H1 (cell line): ENCODE data around the gene DENND4B. TPM values are rescaled to one million over a fixed set of nuclear protein-coding genes. Genes with fewer than 3 reads are reported as not detected.

Experiments
- polyA plus RNA-seq, 7 experiments: library from polyadenylated mRNA; depleted of rRNA in 3 of 7; stranded (reverse) in 5 of 7; unstranded in 2 of 7; fragments of >200 nt in 5 of 7; fragments of 200-250 nt in 2 of 7; gene quantifications; 1 replicate in 5 of 7; 2 replicates in 1 of 7; 4 replicates in 1 of 7; pipeline versions ENCODE4 v1.2.1 to v1.2.3, GENCODE V29; 2011 to 2013; ENCODE audit warnings: missing spikeins in 2 of 7, mixed read lengths in 2 of 7
- total RNA-seq: library from RNA; stranded (reverse); fragmentation: NEBNext Ultra II Directional; extraction: Animal tissue kit (Norgen Biotek cat#: 25700); gene quantifications from 2 replicates; pipeline ENCODE4 v1.2.1, GENCODE V29; 2021
- TF ChIP-seq, protein P1 (sequence below): fragments of 300-600 bp; sonication (generic); IDR thresholded peaks from 2 replicates; pipeline ENCODE4 v1.7.1; 2012; ENCODE audit warnings: low read length, moderate library complexity, mild to moderate bottlenecking, inconsistent platforms; ENCODE audit not compliant: insufficient replicate concordance

Gene DENND4B
- total and polyA plus RNA-seq, 2 of the 8 experiments (the other 6 are each of a cell fraction or from before 2014, with no cell fraction given), result 45.6 to 61.1 TPM

- TF ChIP-seq, protein P1, sequence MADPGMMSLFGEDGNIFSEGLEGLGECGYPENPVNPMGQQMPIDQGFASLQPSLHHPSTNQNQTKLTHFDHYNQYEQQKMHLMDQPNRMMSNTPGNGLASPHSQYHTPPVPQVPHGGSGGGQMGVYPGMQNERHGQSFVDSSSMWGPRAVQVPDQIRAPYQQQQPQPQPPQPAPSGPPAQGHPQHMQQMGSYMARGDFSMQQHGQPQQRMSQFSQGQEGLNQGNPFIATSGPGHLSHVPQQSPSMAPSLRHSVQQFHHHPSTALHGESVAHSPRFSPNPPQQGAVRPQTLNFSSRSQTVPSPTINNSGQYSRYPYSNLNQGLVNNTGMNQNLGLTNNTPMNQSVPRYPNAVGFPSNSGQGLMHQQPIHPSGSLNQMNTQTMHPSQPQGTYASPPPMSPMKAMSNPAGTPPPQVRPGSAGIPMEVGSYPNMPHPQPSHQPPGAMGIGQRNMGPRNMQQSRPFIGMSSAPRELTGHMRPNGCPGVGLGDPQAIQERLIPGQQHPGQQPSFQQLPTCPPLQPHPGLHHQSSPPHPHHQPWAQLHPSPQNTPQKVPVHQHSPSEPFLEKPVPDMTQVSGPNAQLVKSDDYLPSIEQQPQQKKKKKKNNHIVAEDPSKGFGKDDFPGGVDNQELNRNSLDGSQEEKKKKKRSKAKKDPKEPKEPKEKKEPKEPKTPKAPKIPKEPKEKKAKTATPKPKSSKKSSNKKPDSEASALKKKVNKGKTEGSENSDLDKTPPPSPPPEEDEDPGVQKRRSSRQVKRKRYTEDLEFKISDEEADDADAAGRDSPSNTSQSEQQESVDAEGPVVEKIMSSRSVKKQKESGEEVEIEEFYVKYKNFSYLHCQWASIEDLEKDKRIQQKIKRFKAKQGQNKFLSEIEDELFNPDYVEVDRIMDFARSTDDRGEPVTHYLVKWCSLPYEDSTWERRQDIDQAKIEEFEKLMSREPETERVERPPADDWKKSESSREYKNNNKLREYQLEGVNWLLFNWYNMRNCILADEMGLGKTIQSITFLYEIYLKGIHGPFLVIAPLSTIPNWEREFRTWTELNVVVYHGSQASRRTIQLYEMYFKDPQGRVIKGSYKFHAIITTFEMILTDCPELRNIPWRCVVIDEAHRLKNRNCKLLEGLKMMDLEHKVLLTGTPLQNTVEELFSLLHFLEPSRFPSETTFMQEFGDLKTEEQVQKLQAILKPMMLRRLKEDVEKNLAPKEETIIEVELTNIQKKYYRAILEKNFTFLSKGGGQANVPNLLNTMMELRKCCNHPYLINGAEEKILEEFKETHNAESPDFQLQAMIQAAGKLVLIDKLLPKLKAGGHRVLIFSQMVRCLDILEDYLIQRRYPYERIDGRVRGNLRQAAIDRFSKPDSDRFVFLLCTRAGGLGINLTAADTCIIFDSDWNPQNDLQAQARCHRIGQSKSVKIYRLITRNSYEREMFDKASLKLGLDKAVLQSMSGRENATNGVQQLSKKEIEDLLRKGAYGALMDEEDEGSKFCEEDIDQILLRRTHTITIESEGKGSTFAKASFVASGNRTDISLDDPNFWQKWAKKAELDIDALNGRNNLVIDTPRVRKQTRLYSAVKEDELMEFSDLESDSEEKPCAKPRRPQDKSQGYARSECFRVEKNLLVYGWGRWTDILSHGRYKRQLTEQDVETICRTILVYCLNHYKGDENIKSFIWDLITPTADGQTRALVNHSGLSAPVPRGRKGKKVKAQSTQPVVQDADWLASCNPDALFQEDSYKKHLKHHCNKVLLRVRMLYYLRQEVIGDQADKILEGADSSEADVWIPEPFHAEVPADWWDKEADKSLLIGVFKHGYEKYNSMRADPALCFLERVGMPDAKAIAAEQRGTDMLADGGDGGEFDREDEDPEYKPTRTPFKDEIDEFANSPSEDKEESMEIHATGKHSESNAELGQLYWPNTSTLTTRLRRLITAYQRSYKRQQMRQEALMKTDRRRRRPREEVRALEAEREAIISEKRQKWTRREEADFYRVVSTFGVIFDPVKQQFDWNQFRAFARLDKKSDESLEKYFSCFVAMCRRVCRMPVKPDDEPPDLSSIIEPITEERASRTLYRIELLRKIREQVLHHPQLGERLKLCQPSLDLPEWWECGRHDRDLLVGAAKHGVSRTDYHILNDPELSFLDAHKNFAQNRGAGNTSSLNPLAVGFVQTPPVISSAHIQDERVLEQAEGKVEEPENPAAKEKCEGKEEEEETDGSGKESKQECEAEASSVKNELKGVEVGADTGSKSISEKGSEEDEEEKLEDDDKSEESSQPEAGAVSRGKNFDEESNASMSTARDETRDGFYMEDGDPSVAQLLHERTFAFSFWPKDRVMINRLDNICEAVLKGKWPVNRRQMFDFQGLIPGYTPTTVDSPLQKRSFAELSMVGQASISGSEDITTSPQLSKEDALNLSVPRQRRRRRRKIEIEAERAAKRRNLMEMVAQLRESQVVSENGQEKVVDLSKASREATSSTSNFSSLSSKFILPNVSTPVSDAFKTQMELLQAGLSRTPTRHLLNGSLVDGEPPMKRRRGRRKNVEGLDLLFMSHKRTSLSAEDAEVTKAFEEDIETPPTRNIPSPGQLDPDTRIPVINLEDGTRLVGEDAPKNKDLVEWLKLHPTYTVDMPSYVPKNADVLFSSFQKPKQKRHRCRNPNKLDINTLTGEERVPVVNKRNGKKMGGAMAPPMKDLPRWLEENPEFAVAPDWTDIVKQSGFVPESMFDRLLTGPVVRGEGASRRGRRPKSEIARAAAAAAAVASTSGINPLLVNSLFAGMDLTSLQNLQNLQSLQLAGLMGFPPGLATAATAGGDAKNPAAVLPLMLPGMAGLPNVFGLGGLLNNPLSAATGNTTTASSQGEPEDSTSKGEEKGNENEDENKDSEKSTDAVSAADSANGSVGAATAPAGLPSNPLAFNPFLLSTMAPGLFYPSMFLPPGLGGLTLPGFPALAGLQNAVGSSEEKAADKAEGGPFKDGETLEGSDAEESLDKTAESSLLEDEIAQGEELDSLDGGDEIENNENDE, result no peak
Measured at GRCh38 chr1:153987621-153988020, 41.1 kb upstream of the DENND4B start (continued).
